OCI-LY7 (cell line): ENCODE measurements around the gene APEX1. TPM values are rescaled to one million over a fixed set of nuclear protein-coding genes. Genes with fewer than 3 reads are reported as not detected.

ENCODE experiments used
- BruUV-seq: library from RNA; stranded (reverse); fragments of 400-500 nt; replicated peaks from 2 replicates; lab custom pipeline; 2021; lab: Mats Ljungman, UMichigan
- CTCF ChIA-PET: fragments of 300-600 bp; sonication (Branson Sonifier 250); formaldehyde crosslinking; loops from one replicate; lab custom pipeline; 2022; ENCODE audit warnings: antibody characterized with exemption; ENCODE audit not compliant: unreplicated experiment; lab: Charles Lee
- POLR2A ChIA-PET: fragments of 300-600 bp; sonication (Branson Sonifier 250); formaldehyde crosslinking; loops from one replicate; lab custom pipeline; 2022; ENCODE audit warnings: antibody characterized with exemption; lab: Charles Lee
- DNase-seq: peaks from one replicate; pipeline ENCODE4 v3.0.0-alpha.2; 2015; ENCODE audit warnings: low spot score
- H2AFZ ChIP-seq: fragments of 200-600 bp; sonication (generic), shearing (Covaris generic); 2 replicates; pipeline ENCODE4 v1.6.1; 2014; ENCODE audit warnings: mild to moderate bottlenecking, antibody characterized with exemption, low read length, moderate library complexity
- H3K27ac ChIP-seq: fragments of 200-600 bp; sonication (generic); 2 replicates; pipeline ENCODE4 v1.5.1; 2014; ENCODE audit warnings: mixed run types, low read depth, mild to moderate bottlenecking, moderate library complexity, low read length, inconsistent platforms; ENCODE audit not compliant: poor library complexity, severe bottlenecking
- H3K36me3 ChIP-seq: fragments of 200-600 bp; sonication (generic); 2 replicates; pipeline ENCODE4 v1.6.1; 2014; ENCODE audit warnings: mild to moderate bottlenecking, antibody characterized with exemption, low read length, moderate library complexity, mixed read lengths; ENCODE audit not compliant: insufficient read depth
- H3K4me1 ChIP-seq: fragments of 200-600 bp; sonication (generic); 2 replicates; pipeline ENCODE4 v1.5.1; 2014; ENCODE audit warnings: mild to moderate bottlenecking, low read length; ENCODE audit not compliant: insufficient read depth, poor library complexity, severe bottlenecking
- H3K4me2 ChIP-seq: fragments of 200-600 bp; sonication (generic); 2 replicates; pipeline ENCODE4 v1.6.1; 2014; ENCODE audit warnings: mild to moderate bottlenecking, low read length
- H3K4me3 ChIP-seq: fragments of 200-600 bp; sonication (generic); 2 replicates; pipeline ENCODE4 v1.5.1; 2014; ENCODE audit warnings: mild to moderate bottlenecking, low read depth, low read length; ENCODE audit not compliant: poor library complexity, severe bottlenecking
- H3K79me2 ChIP-seq: fragments of 200-600 bp; sonication (generic); 2 replicates; pipeline ENCODE4 v1.6.1; 2016; ENCODE audit warnings: low read depth, mild to moderate bottlenecking, low read length, moderate library complexity, mixed read lengths; ENCODE audit not compliant: insufficient read depth
- H3K9me2 ChIP-seq: fragments of 200-600 bp; sonication (generic); 2 replicates; pipeline ENCODE4 v1.6.1; 2016; ENCODE audit warnings: mild to moderate bottlenecking, low read length, mixed read lengths; ENCODE audit not compliant: insufficient read depth
- H3K9me3 ChIP-seq: fragments of 200-600 bp; sonication (generic); 2 replicates; pipeline ENCODE4 v1.6.1; 2014; ENCODE audit warnings: mild to moderate bottlenecking, mixed run types, low read length, mixed read lengths
- H4K20me1 ChIP-seq: fragments of 200-600 bp; sonication (generic); 2 replicates; pipeline ENCODE4 v1.6.1; 2014; ENCODE audit warnings: mild to moderate bottlenecking, antibody characterized with exemption, low read length, moderate library complexity, mixed read lengths; ENCODE audit not compliant: insufficient read depth
- EZH2phosphoT487 ChIP-seq: fragments of 200-600 bp; sonication (generic); IDR thresholded peaks from 2 replicates; pipeline ENCODE4 v1.6.1; 2018; ENCODE audit warnings: low read depth, borderline replicate concordance, mild to moderate bottlenecking, mixed run types, antibody characterized with exemption, low read length, moderate library complexity, mixed read lengths
- intact Hi-C: fragments of 100-400 bp; cut with micrococcal nuclease; formaldehyde crosslinking; loops from one replicate; pipeline ENCODE4 v1.10.0; 2022; ENCODE audit not compliant: unreplicated experiment
- total RNA-seq, 2 experiments: library from RNA; depleted of rRNA in 1 of 2; stranded (reverse); fragments of >200 nt in 1 of 2; shearing (Covaris generic) in 1 of 2; gene quantifications; 2 replicates each; pipeline ENCODE4 v1.2.3, GENCODE V29; 2014 to 2022
- TF ChIP-seq, protein P1 (sequence below): fragments of 200-600 bp; sonication (generic); conservative IDR thresholded peaks from 2 replicates; pipeline ENCODE4 v1.5.1; 2014; ENCODE audit warnings: mild to moderate bottlenecking, antibody characterized with exemption, low read length, moderate library complexity, mixed read lengths

Gene APEX1
- total RNA-seq, 2 experiments from 2014 or later: 117 to 203 TPM

GRCh38 chr14:20412411-20412810, 42.6 kb upstream of the APEX1 start:
- no peak for TF ChIP-seq EZH2phosphoT487
- TF ChIP-seq, protein P1, sequence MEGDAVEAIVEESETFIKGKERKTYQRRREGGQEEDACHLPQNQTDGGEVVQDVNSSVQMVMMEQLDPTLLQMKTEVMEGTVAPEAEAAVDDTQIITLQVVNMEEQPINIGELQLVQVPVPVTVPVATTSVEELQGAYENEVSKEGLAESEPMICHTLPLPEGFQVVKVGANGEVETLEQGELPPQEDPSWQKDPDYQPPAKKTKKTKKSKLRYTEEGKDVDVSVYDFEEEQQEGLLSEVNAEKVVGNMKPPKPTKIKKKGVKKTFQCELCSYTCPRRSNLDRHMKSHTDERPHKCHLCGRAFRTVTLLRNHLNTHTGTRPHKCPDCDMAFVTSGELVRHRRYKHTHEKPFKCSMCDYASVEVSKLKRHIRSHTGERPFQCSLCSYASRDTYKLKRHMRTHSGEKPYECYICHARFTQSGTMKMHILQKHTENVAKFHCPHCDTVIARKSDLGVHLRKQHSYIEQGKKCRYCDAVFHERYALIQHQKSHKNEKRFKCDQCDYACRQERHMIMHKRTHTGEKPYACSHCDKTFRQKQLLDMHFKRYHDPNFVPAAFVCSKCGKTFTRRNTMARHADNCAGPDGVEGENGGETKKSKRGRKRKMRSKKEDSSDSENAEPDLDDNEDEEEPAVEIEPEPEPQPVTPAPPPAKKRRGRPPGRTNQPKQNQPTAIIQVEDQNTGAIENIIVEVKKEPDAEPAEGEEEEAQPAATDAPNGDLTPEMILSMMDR: no peak
- Histone ChIP-seq H3K4me3 (peak overlapping the region; percentile 77), H3K4me2 (peak overlapping the region; percentile 79), H2AFZ (peak overlapping the region; percentile 77), H3K27ac (peak overlapping the region; percentile 48), H3K9me3 (no peaks in the 10 kb centered on the region), H3K4me1 (peaks cover 35% of the 10 kb centered on the region), H3K9me2 (no peaks in the 10 kb centered on the region), H4K20me1 (no peaks in the 10 kb centered on the region), H3K36me3 (peaks cover 8% of the 10 kb centered on the region; the same call in 1 of the 2 replicates), H3K79me2 (no peaks in the 10 kb centered on the region; the same call in 1 of the 2 replicates)
- ChIA-PET CTCF (no interaction called here), POLR2A (interaction anchor here (0.5 to 3.6 kb wide), 9 partner anchors 43 to 130 kb away, joined by 3 to 20 read pairs (median 4); partner anchors contain the start of genes APEX1 and PARP2)
- BruUV-seq: no TSS peak
- peak; percentile 30 for DNase-seq
- intact Hi-C loops: loop anchor here (2.0 kb wide), 3 partner anchors 48 to 196 kb away; partner anchors contain the start of gene PIP4P1

DNA sequence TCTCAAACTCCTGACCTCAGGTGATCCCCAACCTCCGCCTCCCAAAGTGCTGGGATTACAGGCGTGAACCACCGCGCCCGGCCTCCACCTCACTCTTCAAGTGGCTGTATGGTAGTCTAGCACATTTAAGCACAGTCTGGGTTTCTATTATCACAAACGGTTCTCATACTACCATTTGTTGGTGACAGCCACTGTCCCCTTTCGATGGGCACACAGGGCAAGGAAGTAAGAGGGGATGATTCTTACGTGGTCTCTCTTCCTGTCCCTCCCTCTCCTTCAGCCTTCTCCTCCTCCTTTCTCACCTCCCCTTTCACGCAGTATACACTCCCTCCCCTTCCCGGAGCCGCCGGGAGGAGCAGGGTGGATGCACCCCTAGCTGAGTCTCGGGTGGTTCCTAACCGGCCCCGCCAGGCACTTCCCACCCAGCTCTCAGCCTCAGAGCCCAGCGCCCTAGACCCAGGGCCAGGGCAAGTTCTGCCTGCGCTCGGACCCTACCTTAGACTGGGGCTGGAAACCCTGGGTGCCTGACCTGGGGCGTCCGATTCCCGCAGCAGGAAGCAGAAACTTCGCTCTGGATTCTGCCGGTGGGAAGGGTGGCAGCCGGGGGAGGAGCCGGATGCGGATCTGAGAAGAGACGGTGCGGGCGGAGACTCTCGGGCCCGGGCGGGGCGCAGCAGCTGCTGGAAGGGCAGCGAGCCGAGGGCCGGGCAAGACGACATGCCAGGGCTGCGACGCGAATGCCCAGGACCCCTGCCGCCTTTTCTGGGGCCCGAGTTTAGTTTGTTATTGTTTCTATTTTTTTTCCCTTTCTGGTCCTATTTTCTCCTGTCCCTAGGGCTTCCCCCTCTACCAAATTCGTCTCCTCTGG, 41.9 kb upstream of the APEX1 start, which contains the start of gene TEP1:
Gene TEP1, minus strand, starts transcription at position 626 of the 868 bp plus-strand sequence. CDS start 5,062 bp downstream, outside the sequence.
- Histone ChIP-seq H2AFZ (peak within 1 kb of the TSS; percentile 77), H3K4me2 (peak within 1 kb of the TSS; percentile 79), H3K4me3 (peak within 1 kb of the TSS; percentile 77), H3K79me2 (no peaks in the 10 kb centered on the region; the same call in 1 of the 2 replicates), H3K36me3 (peaks cover 1% of the 10 kb centered on the region; the same call in 1 of the 2 replicates), H4K20me1 (no peaks in the 10 kb centered on the region), H3K27ac (peak within 1 kb of the TSS; percentile 48), H3K4me1 (peaks cover 37% of the 10 kb centered on the region), H3K9me2 (no peaks in the 10 kb centered on the region), H3K9me3 (no peaks in the 10 kb centered on the region)
- ChIA-PET CTCF (interaction anchor here (0.9 kb wide), 1 partner anchor 10 kb away, joined by 3 read pairs; no protein-coding TSS in a partner anchor), POLR2A (interaction anchor here (0.5 to 3.6 kb wide), 14 partner anchors 11 to 129 kb away, joined by 3 to 20 read pairs (median 4); partner anchors contain the start of genes APEX1, OSGEP and PARP2)
- intact Hi-C loops: loop anchor here (1.0 to 2.0 kb wide), 5 partner anchors 48 to 196 kb away; partner anchors contain the start of genes PARP2, PIP4P1 and PNP
- no peak for TF ChIP-seq EZH2phosphoT487
- TF ChIP-seq, protein P1: no peak
- DNase-seq: peak; percentile 76
- BruUV-seq: TSS peak; percentile 69
